Endothelial cell of umbilical vein (primary cell): ENCODE results near the gene AMIGO2. TPM values are rescaled to one million over a fixed set of nuclear protein-coding genes. Genes with fewer than 3 reads are reported as not detected.
"Not testable (repeated sequence)": the region's sequence is repeated elsewhere in the genome, so short reads cannot be mapped to it uniquely, and the experiment has no call there.

Experiments
- BruUV-seq: library from RNA; stranded (reverse); fragments of 400-500 nt; replicated peaks from 2 replicates; lab custom pipeline; 2021; lab: Mats Ljungman, UMichigan
- CTCF ChIA-PET: fragments of 300-600, 350-600 bp; sonication (Branson Sonifier 250); formaldehyde crosslinking; loops from one replicate; lab custom pipeline; 2021; ENCODE audit warnings: antibody characterized with exemption, inconsistent platforms; lab: Charles Lee
- POLR2A ChIA-PET: fragments of 300-600, 350-600 bp; sonication (Branson Sonifier 250); formaldehyde crosslinking; loops from one replicate; lab custom pipeline; 2021; ENCODE audit warnings: antibody characterized with exemption, inconsistent platforms; lab: Charles Lee
- DNase-seq: peaks from one replicate; pipeline ENCODE4 v3.0.0-alpha.2; 2011; ENCODE audit warnings: low read depth, low spot score
- FAIRE-seq: peaks from 2 replicates; lab custom pipeline; 2011; peaks lifted over from hg19 to GRCh38; lab: Jason Lieb, UNC
- H2AFZ ChIP-seq: 2 replicates; pipeline ENCODE4 v1.6.0; 2012; ENCODE audit warnings: low read depth, low read length, control low read depth, inconsistent platforms
- H3K27ac ChIP-seq: 2 replicates; pipeline ENCODE4 v1.5.1; 2011; ENCODE audit warnings: low read depth, mild to moderate bottlenecking, control low read depth, low read length, moderate library complexity; ENCODE audit not compliant: insufficient read depth
- H3K27me3 ChIP-seq, 2 experiments: 2 replicates each; pipeline versions ENCODE4 v1.6.0 to v1.6.1; 2011; ENCODE audit warnings: low read length in 2 of 2, mixed read lengths in 1 of 2; ENCODE audit not compliant: control insufficient read depth in 2 of 2, insufficient read depth in 2 of 2
- H3K36me3 ChIP-seq, 2 experiments: 2 replicates in 1 of 2; 3 replicates in 1 of 2; pipeline ENCODE4 v1.5.1; 2011; ENCODE audit warnings: low read length in 2 of 2, mild to moderate bottlenecking in 1 of 2, moderate library complexity in 1 of 2; ENCODE audit not compliant: control insufficient read depth in 2 of 2, insufficient read depth in 2 of 2; ENCODE audit errors: extremely low read depth in 1 of 2
- H3K4me1 ChIP-seq: 3 replicates; pipeline ENCODE4 v1.5.1; 2011; ENCODE audit warnings: mild to moderate bottlenecking, low read length; ENCODE audit not compliant: control insufficient read depth, insufficient read depth; ENCODE audit errors: extremely low read depth
- H3K4me2 ChIP-seq: 2 replicates; pipeline ENCODE4 v1.6.1; 2011; ENCODE audit warnings: low read length, control low read depth, mixed read lengths; ENCODE audit not compliant: insufficient read depth
- H3K4me3 ChIP-seq, 3 experiments: fragments of 200-600 bp in 1 of 3; sonication (generic), shearing (Covaris generic) in 1 of 3; replicated peaks in 1 of 3; 2 replicates each; pipeline ENCODE4 v1.5.1; 2011 to 2016; ENCODE audit warnings: control low read depth in 3 of 3, low read length in 3 of 3, mild to moderate bottlenecking in 2 of 3, inconsistent platforms in 1 of 3, low read depth in 1 of 3, moderate library complexity in 1 of 3; ENCODE audit not compliant: insufficient read depth in 1 of 3
- H3K79me2 ChIP-seq: 2 replicates; pipeline ENCODE4 v1.6.0; 2012; ENCODE audit warnings: low read length, inconsistent platforms; ENCODE audit not compliant: control insufficient read depth, insufficient read depth
- H3K9ac ChIP-seq: replicated peaks from 2 replicates; pipeline ENCODE3; 2011; ENCODE audit warnings: low read length, control low read depth; ENCODE audit not compliant: insufficient read depth; ENCODE audit errors: extremely low read depth
- H3K9me1 ChIP-seq: replicated peaks from 3 replicates; pipeline ENCODE4 v1.6.0; 2011; ENCODE audit warnings: mild to moderate bottlenecking, low read length; ENCODE audit not compliant: control insufficient read depth, insufficient read depth; ENCODE audit errors: extremely low read depth
- H3K9me3 ChIP-seq: replicated peaks from 2 replicates; pipeline ENCODE4 v1.5.1; 2012; ENCODE audit warnings: low read length, inconsistent platforms; ENCODE audit not compliant: control insufficient read depth, insufficient read depth
- H4K20me1 ChIP-seq: replicated peaks from 2 replicates; pipeline ENCODE3; 2011; ENCODE audit warnings: mild to moderate bottlenecking, low read length; ENCODE audit not compliant: control insufficient read depth, insufficient read depth; ENCODE audit errors: extremely low read depth
- FOS ChIP-seq: IDR thresholded peaks from 2 replicates; pipeline ENCODE4 v1.6.1; 2011; ENCODE audit warnings: mild to moderate bottlenecking, low read length, moderate library complexity, borderline replicate concordance; ENCODE audit not compliant: insufficient read depth
- MAX ChIP-seq: IDR thresholded peaks from 2 replicates; pipeline ENCODE4 v1.6.1; 2011; ENCODE audit not compliant: insufficient read depth, insufficient read length
- dilution Hi-C: fragments of 300-500 bp; cut with MboI; formaldehyde crosslinking; loops from one replicate; pipeline ENCODE4 v1.15.0; 2019; ENCODE audit warnings: low sequenced_read_pairs; ENCODE audit not compliant: extremely low pct_ligation_motif_present
- intact Hi-C: fragments of 100-400 bp; cut with micrococcal nuclease; formaldehyde crosslinking; loops from one replicate; pipeline ENCODE4 v1.10.0; 2022
- polyA plus RNA-seq, 4 experiments: library from polyadenylated mRNA; depleted of rRNA in 3 of 4; stranded (reverse) in 3 of 4; unstranded in 1 of 4; fragments of >200 nt; gene quantifications; 2 replicates each; pipeline versions ENCODE4 v1.2.1 to v1.2.3, GENCODE V29; 2011 to 2012; ENCODE audit warnings: missing spikeins in 1 of 4
- total RNA-seq: library from RNA; stranded (reverse); gene quantifications from 2 replicates; pipeline ENCODE4 v1.2.3, GENCODE V29; 2021

The AMIGO2 gene
- total and polyA plus RNA-seq, 2 donors (not counting 3 experiments of a cell fraction or from before 2014, with no cell fraction given): 5.4 to 7.5 TPM

- dilution Hi-C loops (no loop called here), intact Hi-C loops (no loop called here)
- Histone ChIP-seq H4K20me1 (no peaks in the 10 kb centered on the region), H3K79me2 (no peaks in the 10 kb centered on the region), H3K4me1 (no peaks in the 10 kb centered on the region), H3K27me3 (peaks cover 11 to 24% of the 10 kb centered on the region in 2 experiments), H3K4me3 (no peak overlapping the region), H3K36me3 (no peaks in the 10 kb centered on the region), H2AFZ (no peak overlapping the region), H3K4me2 (no peak overlapping the region), H3K9me3 (no peaks in the 10 kb centered on the region), H3K27ac (no peak overlapping the region), H3K9me1 (no peaks in the 10 kb centered on the region), H3K9ac (no peak overlapping the region)
- no peak for FAIRE-seq
- TF ChIP-seq FOS: no peak
- TF ChIP-seq MAX: no peak
- CTCF ChIA-PET: interaction anchor here (1.0 to 1.5 kb wide), 3 partner anchors 10 to 208 kb away, joined by 3 to 4 read pairs (median 3); no protein-coding TSS in a partner anchor
- POLR2A ChIA-PET: no interaction called here
- DNase-seq: no peak
- no TSS peak for BruUV-seq
Measured at GRCh38 chr12:47052274-47052673, 27.5 kb downstream of the AMIGO2 start.

- POLR2A ChIA-PET, BruUV-seq: not testable (repeated sequence)
- CTCF ChIA-PET: interaction anchor here (1.5 kb wide), 1 partner anchor 19 kb away, joined by 3 read pairs; no protein-coding TSS in a partner anchor
Measured at GRCh38 chr12:47051291-47051690, 28.5 kb downstream of the AMIGO2 start.

More at GRCh38 chr12:47051291-47051690, 28.5 kb downstream of the AMIGO2 start:
- H4K20me1 ChIP-seq, H3K4me3 ChIP-seq, dilution Hi-C loops, H3K79me2 ChIP-seq, H3K9me3 ChIP-seq, H3K27ac ChIP-seq, H2AFZ ChIP-seq, H3K9ac ChIP-seq, H3K4me1 ChIP-seq, H3K4me2 ChIP-seq, intact Hi-C loops, DNase-seq, H3K36me3 ChIP-seq, H3K9me1 ChIP-seq: not testable (repeated sequence)
- FAIRE-seq: peak; percentile 18
- H3K27me3 ChIP-seq: peaks cover 11 to 25% of the 10 kb centered on the region in 2 experiments
